Non-pigmented ciliary epithelial cell (primary cell): Measurements from ENCODE around the gene ANKRD13A.

ENCODE experiments used
- DNase-seq: peaks from one replicate; pipeline ENCODE4 v3.0.0-alpha.2; 2010; ENCODE audit warnings: low read depth

ANKRD13A gene

DNA sequence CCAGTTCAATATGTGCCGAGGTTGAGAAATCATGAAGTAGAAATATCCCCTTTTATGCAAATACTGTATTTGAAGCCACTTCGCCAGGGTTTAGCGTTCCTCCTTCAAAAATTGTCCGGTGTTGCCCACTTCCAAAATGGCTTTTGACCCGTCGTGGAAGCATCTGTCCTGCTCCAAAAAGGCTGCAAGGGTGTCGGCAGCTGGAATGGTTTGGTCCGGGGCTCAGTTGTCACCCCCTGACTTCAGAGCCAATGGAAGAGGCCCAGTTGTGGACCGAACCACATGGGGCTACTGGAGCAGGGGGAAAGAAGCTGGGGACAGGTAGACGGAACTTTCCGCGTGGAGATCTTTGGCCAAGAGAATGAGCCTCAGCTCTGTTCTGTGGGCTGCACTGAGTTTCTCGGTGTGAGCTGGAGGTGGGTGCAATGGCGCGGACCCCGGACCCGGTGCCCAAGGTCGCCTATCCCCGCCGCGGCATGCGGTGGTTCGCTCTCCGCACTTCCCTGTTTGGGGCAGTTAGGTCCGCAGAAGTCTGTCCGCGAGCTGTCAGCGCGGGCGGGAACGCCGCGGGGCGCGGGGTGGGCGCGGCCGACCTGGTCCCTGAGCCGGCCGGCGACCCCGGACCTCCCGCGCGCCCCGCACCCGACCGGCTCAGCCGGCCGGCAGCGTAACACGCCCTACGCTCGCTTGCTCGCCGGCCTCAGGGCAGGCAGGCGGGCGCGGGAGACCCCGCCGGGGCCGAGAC is at the start of gene ANKRD13A:
Gene ANKRD13A, plus strand, starts transcription at position 527 of the 745 bp plus-strand sequence. CDS start 259 bp downstream, outside the sequence.
- peak; percentile 82 for DNase-seq

DNA sequence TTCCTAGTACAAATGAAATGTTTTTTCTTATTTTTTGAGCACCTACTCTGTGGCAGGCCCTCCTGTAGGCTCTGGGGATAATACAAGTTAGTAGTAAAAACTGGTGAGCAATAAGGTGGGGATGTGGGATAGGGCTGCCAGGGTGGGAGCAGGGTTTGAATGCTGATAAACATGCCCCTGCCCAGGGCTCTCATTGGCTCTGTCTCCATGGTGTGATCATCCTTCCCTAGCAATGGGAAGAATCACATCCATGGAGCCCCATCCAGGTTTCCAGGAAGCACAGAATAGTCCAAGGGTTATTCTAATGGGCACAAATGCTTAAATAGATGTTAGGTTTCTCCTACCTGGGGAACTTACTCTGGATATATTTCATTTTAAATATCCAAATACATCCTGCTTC is 48.6 kb upstream of the ANKRD13A start:
- no peak for DNase-seq

DNA sequence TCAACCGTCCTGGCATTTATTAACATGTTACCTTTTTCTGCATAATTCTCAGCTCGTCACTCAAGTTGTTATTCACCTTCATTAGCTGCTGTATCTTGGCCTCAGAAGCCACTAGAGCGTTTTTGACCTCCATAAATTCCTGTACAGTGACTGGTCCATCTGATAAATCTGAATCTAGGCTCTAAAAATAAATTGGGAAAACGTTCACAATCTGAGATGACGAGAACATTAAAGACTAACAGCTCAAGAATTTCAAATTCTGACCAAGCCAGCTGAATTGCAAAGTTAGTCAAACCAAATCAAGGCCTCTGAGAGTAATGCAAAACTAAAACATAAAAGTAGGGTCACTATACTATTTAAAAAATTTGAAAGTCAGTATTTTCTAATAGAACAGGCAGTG is 48.1 kb upstream of the ANKRD13A start:
- DNase-seq = peak; percentile 88

DNA sequence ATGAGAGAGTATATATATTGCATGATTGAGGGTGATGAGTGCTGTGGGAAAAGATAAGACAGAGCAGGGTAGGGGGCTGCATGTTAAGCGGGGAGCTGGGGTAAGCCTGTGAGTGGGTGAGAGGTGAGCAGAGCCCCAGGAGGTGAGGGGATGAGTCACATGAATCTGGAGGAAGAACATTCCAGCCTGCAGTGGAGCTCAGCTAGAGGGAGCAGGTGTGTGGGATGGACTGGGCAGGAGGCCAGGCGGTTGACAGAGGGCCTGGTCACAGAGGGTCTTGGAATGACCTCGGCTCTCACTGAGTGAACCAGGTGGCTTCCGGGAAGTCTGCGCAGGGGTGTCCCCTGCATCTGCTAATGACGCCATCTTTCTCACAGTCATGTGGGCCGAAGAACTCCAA is 47.5 kb upstream of the ANKRD13A start:
- DNase-seq = peak; percentile 90

DNA sequence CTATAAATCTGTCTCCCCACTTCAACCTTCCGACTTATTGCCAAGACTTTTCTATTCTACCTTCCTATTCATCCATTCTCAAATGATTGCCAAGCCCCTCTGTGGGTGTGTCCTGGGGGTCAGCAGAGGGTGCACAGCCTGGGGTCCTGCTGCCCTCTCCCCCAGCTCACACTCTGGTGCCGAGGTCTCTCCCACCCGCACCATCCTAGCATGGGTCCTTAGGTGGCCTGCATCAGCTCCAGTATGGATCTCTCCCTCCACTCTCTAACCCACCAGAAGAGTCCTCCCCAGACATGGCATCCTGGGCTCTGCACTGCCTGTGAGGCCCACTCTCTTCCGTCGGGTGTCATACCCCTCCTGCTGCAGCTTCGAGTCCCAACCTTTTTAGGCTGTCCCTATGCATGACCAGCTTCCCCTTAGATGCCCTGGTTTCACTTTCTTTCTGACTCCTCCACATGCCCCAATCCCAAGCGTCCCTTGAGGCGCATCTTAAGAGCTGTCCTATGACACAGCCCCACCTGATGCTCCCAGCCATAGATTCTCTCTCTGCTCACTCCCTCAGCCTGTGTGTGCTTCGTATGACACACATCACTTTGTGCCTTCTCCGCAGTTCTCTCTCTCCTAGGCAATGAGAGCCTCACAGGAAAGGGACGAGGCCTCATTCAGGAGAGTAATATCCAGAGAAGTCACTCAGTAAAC is 46.9 kb upstream of the ANKRD13A start:
- DNase-seq = no peak

DNA sequence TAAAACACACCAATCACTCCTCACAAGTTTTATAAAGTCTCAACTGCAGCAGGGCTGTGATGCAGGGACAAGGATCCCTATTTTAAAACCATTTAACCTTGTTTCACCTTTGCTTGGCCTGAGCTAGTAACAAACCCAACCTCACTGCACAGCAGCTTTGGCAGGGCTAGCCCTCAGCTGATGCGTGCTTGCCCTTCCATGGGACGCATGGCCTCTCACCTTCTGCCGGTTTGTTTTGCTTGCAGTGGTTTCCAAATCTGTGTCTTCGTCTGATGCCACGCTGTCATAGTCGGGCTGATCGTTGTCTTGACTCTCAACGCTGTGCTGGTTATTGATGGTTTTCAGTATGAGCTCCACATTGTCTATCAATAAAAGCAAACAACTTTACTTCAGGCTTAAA is 46.4 kb upstream of the ANKRD13A start:
- no peak for DNase-seq

DNA sequence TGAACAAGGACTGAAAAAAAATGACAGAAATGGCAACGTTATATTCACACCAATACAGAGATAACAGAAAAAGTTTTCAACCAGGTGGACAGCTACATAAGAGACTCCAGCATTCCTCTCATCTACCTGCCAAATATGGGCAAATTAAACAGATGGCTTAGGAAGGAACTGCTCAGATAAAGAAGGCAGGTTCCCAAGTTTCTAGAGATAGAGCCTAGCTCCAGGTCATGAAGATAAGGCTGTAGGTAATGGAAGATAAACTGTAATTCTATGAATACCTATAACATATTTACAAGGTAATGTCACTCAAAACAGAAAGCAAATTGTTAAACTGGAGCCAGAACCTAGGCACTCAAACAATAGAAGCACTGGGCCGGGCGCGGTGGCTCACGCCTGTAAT is 45.6 kb upstream of the ANKRD13A start:
- no peak for DNase-seq

DNA sequence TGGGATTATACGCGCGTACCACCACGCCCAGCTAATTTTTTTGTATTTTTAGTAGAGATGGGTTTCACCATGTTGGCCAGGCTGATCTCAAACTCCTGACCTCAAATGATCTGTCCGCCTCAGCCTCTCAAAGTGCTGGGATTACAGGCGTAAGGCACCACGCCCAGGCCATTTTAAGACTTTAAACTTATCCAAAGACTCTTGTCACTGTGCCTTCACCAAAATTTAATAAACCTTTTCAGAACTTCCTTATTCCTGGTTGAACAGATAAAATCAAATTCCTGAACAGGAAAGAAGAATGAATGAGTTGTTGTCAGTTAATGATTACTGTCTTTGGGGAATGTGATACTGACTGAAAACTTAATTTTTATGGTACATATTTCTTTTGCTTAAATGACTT is 40.9 kb upstream of the ANKRD13A start:
- DNase-seq = no peak

DNA sequence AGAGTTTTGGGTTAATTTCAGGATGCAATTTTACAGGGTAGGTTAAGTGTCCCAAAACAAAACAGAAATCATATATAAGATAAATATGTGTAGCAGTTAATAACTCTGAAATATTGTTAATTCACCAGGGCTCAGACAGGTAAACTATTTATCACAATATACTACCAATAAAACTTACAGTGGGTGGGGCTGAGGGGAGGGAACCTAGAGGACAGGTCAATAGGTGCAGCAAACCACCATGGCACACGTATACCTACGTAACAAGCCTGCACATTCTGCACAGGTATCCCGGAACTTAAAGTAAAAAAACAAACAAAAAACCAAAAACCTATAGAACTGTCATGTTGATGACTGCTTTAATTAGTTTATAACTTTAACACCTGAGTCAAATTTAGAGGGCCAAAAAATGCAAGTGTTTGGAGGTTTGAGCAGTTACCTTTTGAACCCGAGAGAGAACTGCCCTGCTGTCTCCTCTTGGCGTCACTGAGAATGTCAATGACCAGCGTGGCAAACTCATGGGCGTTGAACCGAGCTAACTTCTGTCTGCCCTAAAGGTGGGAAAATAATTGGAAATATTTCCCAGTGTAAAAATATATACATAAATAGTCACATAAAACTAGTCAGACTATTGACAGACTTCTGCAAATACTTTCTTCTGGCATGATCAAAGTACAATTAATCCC is 39.7 kb upstream of the ANKRD13A start:
- DNase-seq = no peak

DNA sequence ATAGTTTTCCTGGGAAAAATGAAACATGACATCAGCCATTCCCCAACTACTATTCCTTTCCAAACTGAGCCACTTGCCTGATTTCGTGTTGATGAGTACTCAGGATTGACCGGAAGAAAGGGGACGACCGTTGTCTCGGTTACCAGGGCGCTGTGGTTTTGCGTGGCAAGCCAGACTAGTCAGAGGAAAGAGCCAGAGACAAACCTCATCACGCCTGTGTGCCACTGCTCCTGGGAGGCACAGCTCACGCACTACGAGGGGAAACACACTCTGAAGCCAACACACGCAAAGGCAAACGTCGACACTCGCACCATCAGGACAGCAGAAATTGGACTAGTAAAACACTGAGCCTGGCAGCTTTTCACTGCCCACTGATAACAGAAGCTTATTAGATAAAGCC is 38.0 kb upstream of the ANKRD13A start:
- DNase-seq = no peak

DNA sequence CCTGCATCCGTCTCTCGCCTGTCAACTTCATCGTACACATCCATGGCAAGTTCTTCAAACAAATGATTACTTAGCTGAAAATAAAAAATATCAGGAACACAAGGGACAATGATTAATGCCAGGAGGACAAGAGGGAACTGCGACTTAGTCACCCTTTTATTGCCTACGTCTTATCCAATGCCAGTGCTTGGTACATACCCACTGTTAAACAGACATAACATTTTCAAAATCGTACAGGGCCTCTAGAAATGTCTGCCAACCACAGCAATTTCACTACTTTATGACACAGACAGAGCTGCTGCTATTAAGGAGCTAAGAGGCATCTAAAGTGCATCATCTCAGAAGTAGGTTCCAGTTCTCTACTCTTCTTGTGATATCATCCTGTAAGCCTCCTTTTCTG is 37.6 kb upstream of the ANKRD13A start:
- no peak for DNase-seq

DNA sequence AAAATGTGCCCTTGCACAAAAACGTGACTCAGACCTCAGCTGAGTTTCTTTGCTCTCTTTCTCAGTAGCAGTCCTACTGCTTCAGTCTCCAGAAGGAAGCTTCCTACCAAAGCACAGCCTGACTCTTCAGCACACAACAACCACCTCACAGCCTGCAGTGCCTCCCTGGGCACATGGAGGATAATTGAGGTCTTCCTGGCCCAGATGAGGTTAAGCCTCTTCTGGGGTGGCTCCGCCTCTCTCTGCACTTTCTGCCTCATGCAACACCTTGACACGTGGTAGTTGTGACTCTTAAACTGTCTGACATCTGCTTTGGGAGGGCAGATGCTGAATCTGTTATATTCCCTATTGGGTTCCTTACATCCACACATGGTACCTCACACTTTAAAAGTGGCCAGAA is 36.8 kb upstream of the ANKRD13A start:
- DNase-seq = no peak

DNA sequence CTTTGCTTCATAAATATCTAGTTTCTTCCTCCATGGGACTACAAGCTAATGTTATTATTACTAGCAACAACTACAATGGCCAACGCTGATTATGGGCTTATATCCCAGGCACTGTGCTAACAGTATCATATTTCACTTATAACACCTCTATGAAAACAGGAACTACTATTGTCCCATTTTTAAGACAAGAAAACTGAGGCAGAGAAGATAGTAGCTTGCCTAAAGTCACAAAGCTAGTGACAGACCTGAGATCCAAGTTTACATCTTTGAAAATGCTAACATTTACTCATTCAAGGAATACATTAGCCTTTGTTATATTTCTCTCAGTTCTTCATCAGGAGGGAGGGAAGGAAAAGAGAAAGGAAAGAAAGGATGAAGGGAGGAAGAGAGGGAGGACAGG is 35.9 kb upstream of the ANKRD13A start:
- no peak for DNase-seq

DNA sequence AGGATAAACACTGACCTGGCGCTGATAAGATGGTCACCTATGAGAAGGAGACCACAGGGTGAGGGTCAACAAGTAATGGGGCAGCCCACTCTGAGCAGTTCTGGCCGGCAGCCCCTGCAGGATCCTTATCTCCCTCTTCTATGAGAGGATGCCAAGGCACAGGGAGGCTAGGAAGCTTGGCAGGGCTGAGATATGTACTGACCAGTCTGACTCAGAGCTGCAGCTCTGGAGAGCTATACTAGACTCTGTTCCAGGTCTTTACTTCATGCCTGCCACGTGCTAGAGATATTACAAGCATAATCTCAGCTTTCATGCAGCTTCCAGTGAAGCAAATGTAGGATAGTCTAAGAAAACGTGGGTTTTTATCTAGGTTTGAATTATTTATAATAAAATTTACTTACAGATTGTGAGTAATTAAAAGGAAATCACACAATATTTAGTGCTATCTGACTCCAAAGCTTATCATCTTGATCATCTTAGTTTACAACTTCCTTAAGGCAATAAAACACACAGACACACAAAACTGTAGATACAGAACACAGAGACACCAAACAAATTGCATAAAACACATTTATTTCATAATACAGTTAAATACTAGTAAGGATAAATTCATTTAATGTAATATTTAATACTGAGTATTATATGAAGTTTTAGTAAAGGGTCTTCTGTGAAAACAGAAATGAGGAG is 35.3 kb upstream of the ANKRD13A start:
- DNase-seq = no peak

DNA sequence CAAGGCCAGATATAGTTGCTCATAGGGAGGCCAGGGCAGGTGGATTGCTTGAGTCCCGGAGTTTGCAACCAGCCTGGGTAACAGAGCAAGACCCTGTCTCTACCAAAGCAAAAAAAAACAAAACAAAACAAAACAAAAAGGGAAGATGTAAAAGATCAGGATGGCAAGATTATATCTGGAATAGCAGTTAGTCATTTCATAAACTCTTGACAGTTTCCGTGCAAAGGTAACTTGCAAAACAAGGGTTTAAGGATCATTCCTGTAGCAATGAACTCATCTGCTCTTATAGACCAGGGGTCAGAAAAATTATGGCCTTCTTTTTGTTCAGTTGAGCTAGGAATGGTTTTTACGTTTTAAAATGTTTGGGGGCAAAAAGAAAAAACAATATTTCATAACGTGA is 32.7 kb upstream of the ANKRD13A start:
- DNase-seq = no peak

DNA sequence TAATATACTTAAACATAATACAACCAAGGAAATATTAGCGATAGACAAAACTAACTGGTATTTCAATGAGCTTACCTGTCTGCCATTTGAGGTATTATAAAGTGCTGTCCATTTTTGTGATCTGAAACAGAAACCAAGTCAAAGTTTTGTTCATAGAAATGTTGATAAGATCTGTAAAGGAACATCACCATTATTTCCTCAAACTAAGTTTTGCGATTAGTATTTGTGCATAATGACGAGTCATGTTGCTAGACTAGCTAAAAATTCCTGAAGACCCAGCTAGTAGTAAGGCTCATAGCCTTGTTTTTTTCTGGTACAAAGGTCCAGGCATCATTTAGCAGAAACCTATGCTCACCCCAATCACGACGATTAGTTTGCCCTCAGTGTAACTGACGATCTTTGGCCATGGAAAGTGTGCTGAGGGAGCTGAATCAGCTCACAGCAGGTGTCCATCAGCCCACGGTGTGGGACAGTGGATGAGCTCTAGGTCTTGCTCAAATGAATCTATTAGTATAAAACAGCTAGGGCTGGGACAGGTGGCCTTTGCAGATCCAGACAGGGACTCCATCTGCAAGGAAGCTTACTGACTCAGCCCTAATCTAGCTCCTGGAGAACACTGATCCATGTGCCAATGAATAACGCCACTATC is 31.7 kb upstream of the ANKRD13A start:
- DNase-seq = no peak

DNA sequence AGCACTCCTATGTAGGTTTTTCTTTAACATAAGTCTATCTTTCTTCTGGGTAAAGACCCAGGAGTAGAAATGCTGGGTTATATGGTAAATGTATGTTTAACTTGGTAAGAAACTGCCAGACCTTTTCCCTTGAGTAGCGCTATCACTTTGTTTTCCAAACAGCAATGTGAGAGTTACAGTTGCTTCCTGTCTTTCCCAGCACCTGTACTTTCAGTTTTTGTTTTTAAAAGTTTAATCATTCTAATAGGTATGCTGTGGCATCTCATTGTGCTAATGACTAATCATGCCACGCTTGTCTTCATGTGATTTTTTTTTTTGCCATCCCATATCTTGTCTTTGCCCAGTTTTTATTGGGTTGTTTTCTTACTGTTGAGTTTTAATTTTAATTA is 31.2 kb upstream of the ANKRD13A start:
- no peak for DNase-seq

DNA sequence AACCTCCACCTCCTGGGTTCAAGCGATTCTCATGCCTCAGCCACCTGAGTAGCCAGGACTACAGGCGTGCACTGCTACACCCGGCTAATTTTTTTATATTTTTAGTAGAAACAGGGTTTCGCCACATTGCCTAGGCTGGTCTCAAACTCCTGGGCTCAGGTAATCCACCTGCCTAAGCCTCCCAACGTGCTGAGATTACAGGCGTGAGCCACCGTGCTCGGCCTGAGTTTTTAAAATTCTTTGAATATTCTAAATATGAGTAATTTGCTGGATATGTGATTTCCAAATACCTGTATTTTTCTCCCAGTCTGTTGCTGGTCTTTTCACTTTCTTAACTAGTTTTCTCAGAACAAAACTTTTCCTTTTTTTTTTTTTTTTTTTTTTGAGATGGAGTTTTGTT is 30.4 kb upstream of the ANKRD13A start:
- DNase-seq = no peak

DNA sequence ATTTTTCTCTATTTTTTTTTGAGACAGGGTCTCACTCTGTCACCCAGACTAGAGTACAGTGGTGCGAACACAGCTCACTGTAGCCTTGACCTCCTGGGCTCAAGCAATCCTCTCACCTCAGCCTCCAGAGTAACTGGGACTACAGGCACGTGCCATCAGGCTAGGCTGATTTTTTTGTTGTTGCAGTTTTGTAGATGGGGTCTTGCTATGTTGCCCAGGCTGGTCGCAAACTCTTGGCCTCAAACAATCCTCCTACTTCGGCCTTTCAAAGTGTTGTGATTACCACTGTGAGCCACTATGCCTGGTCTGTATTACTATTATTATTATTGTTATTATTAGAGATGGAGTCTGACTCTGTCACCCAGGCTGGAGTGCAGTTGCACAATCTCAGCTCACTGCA is 26.4 kb upstream of the ANKRD13A start:
- no peak for DNase-seq

DNA sequence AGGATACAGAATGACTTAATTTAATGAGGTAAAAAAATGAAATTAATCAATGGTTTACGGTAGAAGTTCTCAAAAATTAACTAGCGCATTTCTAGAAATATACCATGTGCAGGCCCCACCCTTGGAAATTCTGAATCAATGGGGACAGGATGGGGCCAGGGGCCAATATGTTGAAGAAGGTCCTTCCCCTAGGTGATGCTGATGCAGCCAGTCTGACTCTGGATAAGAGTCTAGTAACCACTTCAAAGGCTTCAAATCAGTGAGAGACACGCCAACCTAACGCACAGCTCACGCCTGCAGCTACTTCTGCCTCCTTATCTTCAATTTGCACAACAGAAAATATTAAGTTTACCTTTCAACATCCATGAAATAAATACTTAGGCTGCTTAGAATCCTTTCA is 17.9 kb upstream of the ANKRD13A start:
- no peak for DNase-seq

DNA sequence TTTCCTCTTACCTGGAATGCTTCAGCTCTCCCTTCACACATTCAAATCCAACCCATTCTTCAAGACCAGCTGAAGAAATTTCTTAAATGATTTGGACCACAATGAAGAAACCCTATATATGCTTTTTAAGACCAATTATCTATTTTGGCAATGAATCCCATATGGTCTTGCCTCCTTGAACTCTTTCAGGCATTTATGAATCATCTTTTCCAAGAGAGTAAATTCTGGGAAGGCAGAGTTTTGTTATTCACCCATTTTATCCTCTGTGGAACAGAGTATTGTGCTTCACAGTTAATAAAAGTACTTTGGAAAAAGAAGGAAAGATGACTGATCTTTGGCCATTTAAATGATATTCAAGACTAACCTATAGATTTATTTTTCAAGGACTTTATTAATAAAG is 17.0 kb upstream of the ANKRD13A start:
- no peak for DNase-seq
